Cardiac muscle cell (in vitro differentiated cells and primary cell): ENCODE results near the gene DCLRE1C. TPM values are rescaled to one million over a fixed set of nuclear protein-coding genes. Genes with fewer than 3 reads are reported as not detected.
"Not testable (repeated sequence)": the region's sequence is repeated elsewhere in the genome, so short reads cannot be mapped to it uniquely, and the experiment has no call there.

Experiments used
- DNase-seq, 2 donors: peaks; one replicate each; pipeline versions ENCODE4 v3.0.0 to v3.0.0-alpha.2; 2010 to 2017; ENCODE audit warnings: low read depth in 1 of 2, low spot score in 1 of 2
- H3K27ac ChIP-seq: fragments of 200-600 bp; sonication (generic); 2 replicates; pipeline ENCODE4 v1.5.1; 2016
- H3K27me3 ChIP-seq: fragments of 200-600 bp; sonication (generic); 2 replicates; pipeline ENCODE4 v1.6.0; 2016; ENCODE audit warnings: control low read depth
- H3K36me3 ChIP-seq: fragments of 200-600 bp; sonication (generic); 2 replicates; pipeline ENCODE4 v1.5.1; 2016; ENCODE audit warnings: control low read depth
- H3K4me1 ChIP-seq: fragments of 200-600 bp; sonication (generic); 2 replicates; pipeline ENCODE4 v1.8.1; 2017; ENCODE audit warnings: low read depth, mild to moderate bottlenecking, mixed run types
- H3K4me3 ChIP-seq: fragments of 200-600 bp; sonication (generic); 2 replicates; pipeline ENCODE4 v1.5.1; 2016; ENCODE audit warnings: mild to moderate bottlenecking
- H3K9me3 ChIP-seq: fragments of 200-600 bp; sonication (generic); 2 replicates; pipeline ENCODE4 v1.5.1; 2017; ENCODE audit warnings: low read depth, mild to moderate bottlenecking, control low read depth
- polyA plus RNA-seq: library from polyadenylated mRNA; unstranded; fragments of >200 nt; fragmentation: Nextera tagmentation; extraction: Ambion mirVana; gene quantifications from 2 replicates; pipeline ENCODE4 v1.2.1, GENCODE V29; 2016
- total RNA-seq: library from RNA; depleted of rRNA; stranded (reverse); fragments of >200 nt; gene quantifications from 2 replicates; pipeline ENCODE4 v1.2.3, GENCODE V29; 2016
- TF ChIP-seq, protein P1 (sequence below): IDR thresholded peaks from 2 replicates; pipeline ENCODE4 v1.5.1; 2012; ENCODE audit warnings: low read depth, mild to moderate bottlenecking, low read length

The DCLRE1C gene
- total RNA-seq (7.6 and 8.2 TPM in 2 replicates), polyA plus RNA-seq (14.8 and 16.6 TPM in 2 replicates)

DNA sequence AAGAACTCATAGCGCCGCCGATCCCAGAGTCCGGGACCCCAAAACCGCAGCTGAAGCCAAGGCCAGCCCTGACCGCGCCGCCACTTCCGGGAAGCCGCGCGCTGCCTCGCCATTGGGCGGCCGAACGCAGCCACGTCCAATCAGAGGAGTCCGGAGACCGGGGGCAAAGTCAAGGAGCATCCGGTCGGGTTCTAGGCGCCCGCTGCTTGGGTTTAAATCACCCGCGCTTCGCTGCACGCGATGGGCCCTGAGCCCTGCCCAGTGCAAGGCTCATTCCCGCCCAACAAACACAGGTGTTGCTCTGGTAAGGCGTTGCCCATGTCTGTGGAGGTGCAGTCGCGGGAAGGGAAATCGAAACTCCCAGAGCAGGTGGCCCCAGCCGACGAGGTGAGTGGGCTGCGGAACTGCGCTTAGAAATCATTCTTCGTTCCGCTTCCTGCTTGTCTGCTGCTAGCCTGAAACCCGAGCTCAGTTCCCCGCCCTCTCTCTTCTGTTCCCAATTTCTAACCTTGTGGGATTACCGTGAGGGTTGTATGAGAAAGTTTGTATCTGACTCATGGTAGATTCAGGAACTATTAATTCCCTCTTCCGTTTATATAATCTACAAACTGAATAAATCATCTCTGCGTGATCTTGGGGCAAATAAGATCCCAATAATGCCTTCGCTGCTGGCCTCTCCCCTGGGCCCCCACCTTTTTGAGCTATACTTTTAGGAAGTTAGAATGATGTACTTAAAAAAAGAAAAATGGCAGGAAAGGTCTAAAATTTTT lies at the start of gene DCLRE1C:
Gene DCLRE1C, minus strand, starts transcription at position 96 of the 770 bp plus-strand sequence. Its CDS starts 86 bp downstream, at position 10.
- Histone ChIP-seq H3K4me1 (peaks cover 4% of the 10 kb centered on the region), H3K27ac (peak within 1 kb of the TSS; percentile 73), H3K9me3 (no peaks in the 10 kb centered on the region), H3K4me3 (peak within 1 kb of the TSS; percentile 52), H3K27me3 (no peaks in the 10 kb centered on the region), H3K36me3 (no peaks in the 10 kb centered on the region)
- TF ChIP-seq, protein P1, sequence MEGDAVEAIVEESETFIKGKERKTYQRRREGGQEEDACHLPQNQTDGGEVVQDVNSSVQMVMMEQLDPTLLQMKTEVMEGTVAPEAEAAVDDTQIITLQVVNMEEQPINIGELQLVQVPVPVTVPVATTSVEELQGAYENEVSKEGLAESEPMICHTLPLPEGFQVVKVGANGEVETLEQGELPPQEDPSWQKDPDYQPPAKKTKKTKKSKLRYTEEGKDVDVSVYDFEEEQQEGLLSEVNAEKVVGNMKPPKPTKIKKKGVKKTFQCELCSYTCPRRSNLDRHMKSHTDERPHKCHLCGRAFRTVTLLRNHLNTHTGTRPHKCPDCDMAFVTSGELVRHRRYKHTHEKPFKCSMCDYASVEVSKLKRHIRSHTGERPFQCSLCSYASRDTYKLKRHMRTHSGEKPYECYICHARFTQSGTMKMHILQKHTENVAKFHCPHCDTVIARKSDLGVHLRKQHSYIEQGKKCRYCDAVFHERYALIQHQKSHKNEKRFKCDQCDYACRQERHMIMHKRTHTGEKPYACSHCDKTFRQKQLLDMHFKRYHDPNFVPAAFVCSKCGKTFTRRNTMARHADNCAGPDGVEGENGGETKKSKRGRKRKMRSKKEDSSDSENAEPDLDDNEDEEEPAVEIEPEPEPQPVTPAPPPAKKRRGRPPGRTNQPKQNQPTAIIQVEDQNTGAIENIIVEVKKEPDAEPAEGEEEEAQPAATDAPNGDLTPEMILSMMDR, result no peak
- peak; percentile 91 to 93 for DNase-seq

DNA sequence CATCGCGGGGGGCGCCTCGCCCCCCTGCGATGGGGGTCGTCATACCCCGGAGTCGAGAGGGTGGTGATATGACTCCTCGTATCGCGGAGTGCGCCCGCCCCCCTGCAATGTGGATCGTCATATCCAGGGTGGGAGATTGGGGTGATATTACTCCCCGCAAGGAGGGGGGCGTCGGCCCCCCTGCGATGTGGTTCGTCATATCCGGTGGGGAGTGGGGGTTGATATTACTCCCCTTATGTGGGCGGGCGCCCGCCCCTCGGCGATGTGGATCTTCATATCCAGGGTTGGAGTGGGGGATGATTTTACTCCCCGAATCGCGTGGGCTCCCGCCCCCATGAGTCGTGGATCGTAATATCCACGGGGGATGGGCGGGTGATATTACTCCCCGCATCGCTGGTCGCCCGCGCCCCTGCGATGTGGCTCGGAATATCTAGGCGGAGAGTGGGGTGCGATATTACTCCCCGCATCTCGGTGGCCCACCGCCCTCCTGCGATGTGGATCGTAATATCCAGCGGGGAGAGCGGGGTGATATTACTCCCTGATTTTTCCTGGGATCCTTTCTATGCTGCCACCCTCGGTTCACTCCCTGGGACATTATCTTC lies 42.2 kb upstream of the DCLRE1C start:
- no peak overlapping the region for H3K27ac ChIP-seq
- no peaks in the 10 kb centered on the region for H3K9me3 ChIP-seq
- H3K4me1 ChIP-seq, result no peaks in the 10 kb centered on the region

DNA sequence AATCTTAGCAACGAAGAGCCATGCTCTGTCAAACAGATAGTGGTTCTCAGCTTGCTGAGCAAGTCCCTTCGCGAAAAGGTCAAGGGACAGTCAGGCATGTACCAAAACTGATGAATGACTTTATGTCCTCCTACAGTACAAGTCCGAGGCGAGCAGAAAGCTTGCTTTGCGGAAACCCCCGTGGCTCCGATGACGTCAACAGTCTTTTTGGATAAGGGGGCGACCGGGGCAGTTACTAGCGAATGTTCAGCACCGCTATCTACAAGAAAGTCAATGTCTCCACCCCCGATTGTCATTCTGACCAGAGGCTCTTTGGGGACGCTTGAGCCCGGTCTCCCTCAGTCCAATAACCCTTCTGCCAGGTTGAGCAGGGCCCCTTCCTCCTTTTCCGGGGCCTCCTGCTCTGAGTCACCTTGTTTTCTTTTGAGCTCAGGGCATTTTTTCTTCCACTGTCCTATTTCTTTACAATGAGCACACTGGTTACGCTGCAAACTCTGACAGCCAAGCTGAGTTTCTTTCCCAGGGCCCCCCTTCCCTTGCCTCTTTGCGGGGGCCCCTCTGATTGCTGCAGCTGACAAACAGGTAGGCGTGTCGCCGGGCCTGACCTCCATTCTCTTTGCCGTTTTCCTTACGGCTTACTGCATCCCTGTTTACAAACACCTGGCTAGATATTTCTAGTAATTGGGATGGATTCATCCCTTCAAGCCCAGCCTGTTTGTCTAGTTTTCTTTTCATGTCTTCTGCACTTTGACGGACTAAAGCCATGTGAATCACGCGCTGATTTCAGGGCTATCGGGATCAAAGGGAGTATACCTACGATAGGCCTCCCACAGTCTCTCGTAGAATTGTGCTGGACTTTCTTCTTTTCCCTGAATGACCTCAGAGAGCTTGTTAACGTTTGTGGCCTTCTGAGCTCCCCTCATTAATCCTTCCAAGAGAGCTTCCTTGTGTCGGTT lies 39.9 kb upstream of the DCLRE1C start:
- H3K4me1 ChIP-seq, H3K27ac ChIP-seq, H3K27me3 ChIP-seq, H3K4me3 ChIP-seq, H3K36me3 ChIP-seq, H3K9me3 ChIP-seq: not testable (repeated sequence)
- peak in 1 of 2 donors; percentile 4 for DNase-seq

More for the DNA sequence above, 42.2 kb upstream of the DCLRE1C start:
- Histone ChIP-seq H3K4me3 (no peak overlapping the region), H3K27me3 (no peaks in the 10 kb centered on the region), H3K36me3 (no peaks in the 10 kb centered on the region)
- TF ChIP-seq, protein P1, result no peak
- DNase-seq, result no peak

DNA sequence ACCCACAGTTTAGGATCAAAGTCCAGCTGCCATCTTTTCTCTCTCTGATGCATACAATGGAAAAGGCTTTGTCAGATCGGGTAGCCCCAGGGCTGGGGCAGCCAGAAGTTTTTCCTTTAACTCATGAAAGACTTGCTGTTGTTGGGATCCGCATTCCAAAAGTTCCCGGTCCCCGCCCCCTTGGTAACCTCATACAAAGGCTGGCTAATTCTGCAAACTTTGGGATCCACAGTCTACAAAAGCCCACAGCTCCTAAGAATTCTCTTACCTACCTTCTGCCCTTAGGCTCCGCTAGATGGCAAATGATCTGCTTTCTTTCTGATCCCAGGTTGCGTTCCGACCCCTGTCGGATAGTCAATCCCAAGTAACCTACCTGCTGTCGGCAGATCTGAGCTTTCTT lies 38.4 kb upstream of the DCLRE1C start:
- not testable (repeated sequence) for DNase-seq, H3K27ac ChIP-seq, H3K36me3 ChIP-seq, H3K4me1 ChIP-seq, H3K4me3 ChIP-seq, H3K9me3 ChIP-seq
- H3K27me3 ChIP-seq, result peaks cover 10% of the 10 kb centered on the region

DNA sequence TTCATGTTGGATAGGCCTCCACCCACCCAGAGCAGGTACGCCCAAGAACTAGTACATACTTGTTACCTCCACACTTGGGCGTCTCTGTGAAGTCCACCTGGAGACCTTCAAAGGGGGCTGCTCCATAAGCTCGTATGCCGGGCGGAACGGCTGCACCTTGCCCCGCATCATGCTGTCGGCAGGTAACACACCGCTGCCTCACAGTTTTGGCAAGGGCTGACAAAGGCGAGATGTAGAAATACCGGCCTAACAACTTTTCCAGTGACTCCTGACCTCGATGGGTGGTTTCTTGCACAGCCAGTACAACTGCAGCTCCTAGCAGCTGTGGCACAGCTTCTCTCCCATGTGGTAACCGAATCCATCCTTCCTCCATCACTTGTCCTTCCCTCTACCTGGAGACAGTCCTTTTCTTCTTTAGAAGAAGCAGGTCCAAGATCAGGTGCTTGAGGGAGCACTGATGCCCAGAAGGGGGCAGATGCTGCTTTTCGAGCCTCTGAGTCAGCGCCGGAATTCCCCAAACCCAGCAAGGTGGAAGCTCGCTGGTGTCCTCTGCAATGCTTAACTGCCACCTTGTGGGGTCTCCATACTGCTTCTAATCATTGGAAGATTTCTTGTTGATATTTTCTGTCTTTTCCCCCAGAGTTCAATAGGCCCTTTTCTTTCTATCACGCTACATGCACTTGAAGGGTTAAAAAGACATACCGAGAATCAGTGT lies 37.3 kb upstream of the DCLRE1C start:
- not testable (repeated sequence) for H3K36me3 ChIP-seq, H3K27ac ChIP-seq, H3K4me1 ChIP-seq, H3K9me3 ChIP-seq, H3K4me3 ChIP-seq
- H3K27me3 ChIP-seq, result peaks cover 10% of the 10 kb centered on the region
- peak; percentile 6 to 35 for DNase-seq
- TF ChIP-seq, protein P1, result peak; percentile 22

DNA sequence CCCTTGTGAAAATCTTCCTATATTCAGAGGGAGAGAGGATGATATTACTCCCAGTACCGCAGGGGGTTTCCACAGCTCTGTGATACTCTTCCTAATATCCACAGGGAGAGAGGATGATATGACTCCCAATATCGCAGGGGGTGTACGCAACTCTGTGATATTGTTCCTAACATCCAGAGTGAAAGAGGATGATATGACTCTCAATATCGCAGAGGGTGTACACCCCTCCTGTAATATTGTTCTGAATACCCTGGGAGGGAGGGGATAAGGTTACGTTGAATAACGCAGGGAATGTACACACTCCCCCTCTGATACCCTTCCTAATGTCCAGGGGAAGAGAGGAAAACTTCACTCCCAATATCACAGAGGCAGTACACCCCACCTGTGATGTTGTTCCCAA lies 35.7 kb upstream of the DCLRE1C start:
- not testable (repeated sequence) for H3K9me3 ChIP-seq, H3K4me1 ChIP-seq, H3K27ac ChIP-seq, H3K36me3 ChIP-seq, DNase-seq, H3K4me3 ChIP-seq
- H3K27me3 ChIP-seq, result peaks cover 11% of the 10 kb centered on the region
